GM19099 (cell line): Measurements from ENCODE around the gene RPS14.

ENCODE experiments used
- POLR2A ChIP-seq: IDR thresholded peaks from 3 replicates; pipeline ENCODE4 v1.6.1; 2011; ENCODE audit warnings: low read depth; ENCODE audit not compliant: insufficient read length; ENCODE audit errors: extremely low read depth

RPS14 gene

DNA sequence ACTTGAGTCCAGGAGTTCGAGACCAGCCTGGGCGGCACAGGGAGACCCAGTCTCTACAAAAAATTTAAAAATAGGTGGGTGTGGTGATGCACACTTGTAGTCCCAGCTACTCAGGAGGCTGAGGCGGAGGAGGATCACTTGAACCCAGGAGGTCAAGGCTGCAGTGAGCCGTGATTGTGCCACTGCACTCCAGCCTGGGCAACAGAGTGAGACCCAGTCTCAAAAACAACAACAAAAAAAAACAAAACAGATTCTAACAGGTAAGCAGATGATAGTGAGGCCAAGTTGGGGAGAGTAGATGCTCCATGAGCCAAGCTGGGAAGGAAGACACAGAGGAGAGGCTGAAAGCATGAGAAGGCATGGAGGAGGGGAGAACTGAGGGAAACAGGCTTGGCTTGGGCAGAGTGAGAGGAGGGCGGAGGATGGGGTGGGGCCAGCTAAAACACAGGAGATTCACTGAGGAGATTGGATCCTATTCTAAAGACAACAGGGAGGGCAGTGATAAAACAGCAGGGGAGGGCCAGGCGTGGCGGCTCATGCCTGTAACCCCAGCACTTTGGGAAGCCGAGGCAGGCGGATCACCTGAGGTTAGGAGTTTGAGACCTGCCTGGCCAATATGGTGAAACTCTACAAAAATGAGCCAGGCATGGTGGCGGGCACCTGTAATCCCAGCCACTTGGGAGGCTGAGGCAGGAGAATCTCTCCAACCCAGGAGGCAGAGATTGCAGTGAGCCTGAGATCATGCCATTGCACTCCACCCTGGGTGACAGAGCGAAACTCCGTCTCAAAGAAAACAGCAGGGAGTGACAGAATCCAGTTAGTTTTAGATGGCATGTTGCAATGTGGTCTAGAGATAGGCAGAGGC lies 8.4 kb downstream of the RPS14 start:
- no peak for TF ChIP-seq POLR2A

GRCh38 chr5:150438873-150439546 lies 10.5 kb downstream of the RPS14 start:
- no peak for TF ChIP-seq POLR2A

DNA sequence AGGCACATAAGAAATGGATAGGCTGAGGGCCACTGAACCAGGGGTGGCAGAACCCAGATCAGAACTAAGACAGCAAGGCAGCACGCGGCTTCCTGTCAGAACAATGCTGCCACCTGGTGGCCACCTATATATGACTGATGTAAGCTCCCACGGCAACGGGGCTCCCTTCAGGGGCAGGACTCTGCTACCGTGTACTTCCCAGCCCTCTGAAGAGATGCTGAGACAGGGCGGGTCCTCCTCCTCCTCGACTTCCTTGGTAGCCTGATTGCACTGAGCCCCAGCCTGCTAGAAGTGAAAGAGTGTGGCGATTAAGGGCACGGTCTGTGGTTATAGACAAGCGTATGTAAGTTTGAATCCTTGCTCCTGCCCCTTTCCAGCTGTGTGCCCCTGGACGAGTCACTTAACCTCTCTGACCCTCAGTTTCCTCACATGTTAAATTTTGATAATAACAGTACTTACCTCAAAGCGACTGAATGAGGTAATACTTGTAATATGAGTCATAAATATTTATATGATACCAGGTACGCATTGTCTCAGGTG lies 13.3 kb downstream of the RPS14 start:
- no peak for TF ChIP-seq POLR2A

GRCh38 chr5:150434464-150434863 lies 15.1 kb downstream of the RPS14 start:
- TF ChIP-seq POLR2A, result no peak

- no peak for TF ChIP-seq POLR2A
Measured at GRCh38 chr5:150431574-150431973, 18.0 kb downstream of the RPS14 start.

GRCh38 chr5:150431048-150431447 lies 18.5 kb downstream of the RPS14 start:
- TF ChIP-seq POLR2A, result no peak

- TF ChIP-seq POLR2A, result no peak
Measured at GRCh38 chr5:150429410-150429873, 20.1 kb downstream of the RPS14 start.

DNA sequence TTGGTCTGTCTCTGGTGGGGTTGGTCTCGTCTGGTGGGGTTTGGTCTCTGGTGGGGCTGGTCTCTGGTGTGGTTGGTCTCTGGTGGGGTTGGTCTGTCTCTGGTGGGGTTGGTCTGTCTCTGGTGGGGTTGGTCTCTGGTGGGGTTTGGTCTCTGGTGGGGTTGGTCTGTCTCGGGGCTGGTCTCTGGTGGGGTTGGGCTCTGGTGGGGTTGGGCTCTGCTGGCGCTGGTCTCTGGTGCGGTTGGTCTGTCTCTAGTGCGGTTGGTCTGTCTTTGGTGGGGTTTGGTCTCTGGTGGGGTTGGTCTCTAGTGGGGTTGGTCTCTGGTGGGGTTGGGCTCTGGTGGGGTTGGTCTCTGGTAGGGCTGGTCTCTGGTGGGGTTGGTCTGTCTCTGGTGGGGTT lies 20.6 kb downstream of the RPS14 start:
- TF ChIP-seq POLR2A, result no peak

DNA sequence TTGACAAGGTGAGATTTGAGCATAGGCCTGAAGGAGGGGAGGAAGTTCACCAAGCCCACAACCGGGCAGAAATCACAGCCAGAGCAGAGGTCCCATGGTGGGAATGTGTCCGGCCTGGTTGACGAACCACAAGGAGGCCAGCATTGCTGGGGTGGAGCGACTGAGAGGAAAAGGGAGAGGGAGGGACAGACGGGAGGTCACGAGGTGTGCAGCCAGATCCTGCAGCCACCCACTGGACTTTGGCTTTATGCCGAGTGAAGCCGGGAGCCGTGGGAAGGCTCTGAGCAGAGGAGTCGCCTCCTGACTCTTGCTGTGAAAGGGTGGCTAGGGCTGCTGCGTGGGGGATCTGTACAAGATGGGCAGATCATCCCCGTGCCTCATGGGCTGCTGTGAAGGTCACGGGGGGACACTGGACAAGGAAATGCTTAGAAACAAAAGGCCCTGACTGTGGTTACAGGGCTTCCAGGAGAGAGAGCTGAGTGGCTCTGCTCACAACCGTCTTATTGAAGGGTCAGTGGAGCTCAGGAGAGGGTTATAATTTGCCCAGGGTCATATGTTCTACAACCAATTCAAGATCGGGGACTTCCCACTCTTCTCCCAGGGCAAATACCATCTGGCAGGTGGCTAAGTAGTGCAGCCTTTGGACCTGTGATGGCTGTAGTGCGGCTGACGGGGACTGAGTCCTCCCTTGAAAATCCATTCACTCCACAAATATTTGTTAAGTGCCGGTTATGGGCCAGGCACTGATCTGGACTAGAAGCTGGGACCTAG lies 21.2 kb downstream of the RPS14 start:
- TF ChIP-seq POLR2A, result no peak

- no peak for TF ChIP-seq POLR2A
Measured at GRCh38 chr5:150422758-150423157, 26.8 kb downstream of the RPS14 start.

DNA sequence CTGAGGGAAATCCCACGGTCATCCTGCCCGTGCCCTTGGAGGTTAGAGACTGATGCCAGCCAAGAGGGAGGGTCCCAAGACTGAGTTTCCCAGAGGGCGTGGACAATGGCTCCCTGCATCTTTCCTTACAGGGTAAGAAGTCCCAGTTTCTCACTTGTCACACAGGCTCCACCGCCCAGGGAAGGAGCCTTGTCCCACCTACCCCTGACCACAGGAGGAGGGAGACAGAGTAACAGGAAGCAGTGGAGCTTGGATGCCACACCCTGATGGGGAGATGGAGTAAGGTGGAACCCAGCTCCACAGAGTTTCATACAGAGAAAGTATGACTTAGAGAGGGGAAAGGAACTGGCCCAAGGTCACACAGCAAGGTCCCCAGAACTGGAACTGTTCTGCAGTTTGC lies 27.5 kb downstream of the RPS14 start:
- TF ChIP-seq POLR2A, result no peak

GRCh38 chr5:150419630-150420270 lies 29.8 kb downstream of the RPS14 start:
- no peak for TF ChIP-seq POLR2A

DNA sequence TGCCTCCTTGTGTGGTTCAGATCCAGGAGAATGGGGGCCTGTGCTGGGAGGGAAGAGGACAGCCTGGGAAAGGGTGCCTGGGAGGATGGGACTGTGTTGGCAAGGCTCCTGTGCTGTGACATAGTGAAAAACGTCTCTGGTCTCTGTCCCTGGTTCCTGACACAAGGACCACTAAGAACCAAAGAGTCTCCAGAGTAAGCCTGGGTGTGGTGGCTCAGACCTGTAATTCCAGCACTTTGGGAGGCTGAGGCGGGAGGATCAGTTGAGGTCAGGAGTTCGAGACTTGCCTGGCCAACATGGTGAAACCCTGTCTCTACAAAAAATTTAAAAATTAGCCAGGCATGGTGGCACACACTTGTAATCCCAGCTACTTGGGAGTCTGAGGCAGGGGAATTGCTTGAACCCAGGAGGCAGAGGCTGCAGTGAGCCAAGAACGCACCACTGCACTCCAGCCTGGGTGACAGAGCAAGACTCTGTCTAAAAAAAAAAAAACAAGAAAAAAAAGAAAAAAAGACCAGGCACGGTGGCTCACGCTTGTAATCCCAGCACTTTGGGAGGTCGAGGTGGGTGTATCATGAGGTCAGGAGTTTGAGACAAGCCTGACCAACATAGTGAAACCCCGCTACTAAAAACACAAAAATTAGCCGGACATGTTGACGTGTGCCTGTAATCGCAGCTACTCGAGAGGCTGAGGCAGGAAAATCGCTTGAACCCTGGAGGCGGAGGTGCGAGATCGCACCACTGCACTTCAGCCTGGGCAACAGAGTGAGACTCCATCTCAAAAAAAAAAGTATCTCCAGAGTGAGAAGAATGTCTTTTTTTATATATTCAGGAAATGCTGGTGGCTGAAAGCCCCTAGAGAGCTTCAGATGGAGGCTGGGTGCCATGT lies 35.4 kb downstream of the RPS14 start:
- peak; percentile 5 for TF ChIP-seq POLR2A
